Thoracic aorta (tissue), 2 donors: ENCODE measurements around the gene PARD6A. TPM values are rescaled to one million over a fixed set of nuclear protein-coding genes. Genes with fewer than 3 reads are reported as not detected.

Experiments used
- ATAC-seq: fragments of 150-250 bp; one replicate; pipeline ENCODE4 v1.8.0; 2017; ENCODE audit warnings: low read depth; ENCODE audit not compliant: insufficient number of reproducible peaks, low FRiP score
- DNase-seq: peaks from one replicate; pipeline ENCODE4 v3.0.0-alpha.2; 2020; ENCODE audit warnings: low spot score
- H3K27ac ChIP-seq, 2 donors: fragments of 200-600 bp; sonication (generic); 1 replicate in 1 of 2; 2 replicates in 1 of 2; pipeline ENCODE4 v1.5.1; 2016; ENCODE audit warnings: mild to moderate bottlenecking in 2 of 2, moderate library complexity in 2 of 2
- H3K27me3 ChIP-seq: fragments of 200-600 bp; sonication (generic); replicated peaks from 2 replicates; pipeline ENCODE4 v1.6.0; 2016; ENCODE audit warnings: mild to moderate bottlenecking; ENCODE audit not compliant: insufficient read depth
- H3K36me3 ChIP-seq: fragments of 200-600 bp; sonication (generic); one replicate; pipeline ENCODE4 v1.5.1; 2016
- H3K4me1 ChIP-seq, 2 donors: fragments of 200-600 bp; sonication (generic); 1 replicate in 1 of 2; 2 replicates in 1 of 2; pipeline versions ENCODE4 v1.5.1 to v1.6.0; 2016; ENCODE audit warnings: low read depth in 2 of 2, mild to moderate bottlenecking in 1 of 2; ENCODE audit not compliant: control insufficient read depth in 1 of 2
- H3K4me3 ChIP-seq: fragments of 200-600 bp; sonication (generic); 2 replicates; pipeline ENCODE4 v1.5.1; 2016; ENCODE audit warnings: mild to moderate bottlenecking
- H3K9me3 ChIP-seq: fragments of 200-600 bp; sonication (generic); 2 replicates; pipeline ENCODE4 v1.5.1; 2016
- CTCF ChIP-seq: fragments of 200-600 bp; sonication (generic); IDR thresholded peaks from one replicate; pipeline ENCODE4 v1.5.1; 2019; ENCODE audit warnings: antibody characterized with exemption
- total RNA-seq, 2 donors: library from RNA; depleted of rRNA; stranded (reverse); fragments of >200 nt; gene quantifications; one replicate each; pipeline versions ENCODE4 v1.1.0 to v1.2.3, GENCODE V29; 2016

PARD6A gene
- total RNA-seq, 2 donors from 2014 or later, result 5.7 to 10.7 TPM

GRCh38 chr16:67647681-67648080, 13.1 kb upstream of the PARD6A start:
- Histone ChIP-seq H3K9me3 (no peaks in the 10 kb centered on the region), H3K4me3 (no peak overlapping the region), H3K27ac (no peak overlapping the region), H3K27me3 (peaks cover 6% of the 10 kb centered on the region), H3K36me3 (no peaks in the 10 kb centered on the region), H3K4me1 (peaks cover 0 to 10% of the 10 kb centered on the region in 2 donors)
- no peak for ATAC-seq
- no peak for DNase-seq
- TF ChIP-seq CTCF, result no peak

- H3K9me3 ChIP-seq, result no peaks in the 10 kb centered on the region
- no peak overlapping the region for H3K4me3 ChIP-seq
- no peaks in the 10 kb centered on the region for H3K36me3 ChIP-seq
- H3K4me1 ChIP-seq, result peaks cover 1 to 10% of the 10 kb centered on the region in 2 donors
- DNase-seq, result no peak
- no peak for TF ChIP-seq CTCF
- H3K27ac ChIP-seq, result no peak overlapping the region
- no peak for ATAC-seq
- peaks cover 6% of the 10 kb centered on the region for H3K27me3 ChIP-seq
These were observed 12.5 kb upstream of the PARD6A start for GRCh38 chr16:67648088-67648763.

GRCh38 chr16:67648764-67649407, 11.9 kb upstream of the PARD6A start:
- DNase-seq, result no peak

GRCh38 chr16:67649494-67649931, 11.2 kb upstream of the PARD6A start:
- no peaks in the 10 kb centered on the region for H3K36me3 ChIP-seq
- no peak overlapping the region for H3K27ac ChIP-seq
- peak overlapping the region; percentile 29 for H3K4me3 ChIP-seq
- no peaks in the 10 kb centered on the region for H3K9me3 ChIP-seq
- no peak for TF ChIP-seq CTCF
- DNase-seq, result no peak
- no peak for ATAC-seq
- peaks cover 5 to 16% of the 10 kb centered on the region in 2 donors for H3K4me1 ChIP-seq
- H3K27me3 ChIP-seq, result peaks cover 6% of the 10 kb centered on the region

More at GRCh38 chr16:67648764-67649407, 11.9 kb upstream of the PARD6A start:
- Histone ChIP-seq H3K27ac (no peak overlapping the region), H3K36me3 (no peaks in the 10 kb centered on the region), H3K27me3 (peaks cover 6% of the 10 kb centered on the region), H3K4me3 (peak overlapping the region; percentile 29), H3K4me1 (peaks cover 5 to 16% of the 10 kb centered on the region in 2 donors), H3K9me3 (no peaks in the 10 kb centered on the region)
- no peak for ATAC-seq
- no peak for TF ChIP-seq CTCF

- no peak for DNase-seq
- Histone ChIP-seq H3K36me3 (no peaks in the 10 kb centered on the region), H3K27me3 (peaks cover 6% of the 10 kb centered on the region), H3K27ac (no peak overlapping the region), H3K4me1 (peaks cover 5 to 16% of the 10 kb centered on the region in 2 donors), H3K9me3 (no peaks in the 10 kb centered on the region), H3K4me3 (no peak overlapping the region)
- no peak for ATAC-seq
- TF ChIP-seq CTCF, result no peak
These were observed 10.7 kb upstream of the PARD6A start for GRCh38 chr16:67650023-67650422.
